GM18507 (cell line): ENCODE data around the gene ZNF606.
"Not testable (repeated sequence)": the region's sequence is repeated elsewhere in the genome, so short reads cannot be mapped to it uniquely, and the experiment has no call there.

Source experiments
- DNase-seq: peaks from one replicate; pipeline ENCODE4 v3.0.0; 2011; ENCODE audit warnings: low read depth; ENCODE audit not compliant: insufficient read length; ENCODE audit errors: extremely low spot score
- FAIRE-seq: peaks from 2 replicates; lab custom pipeline; 2011; peaks lifted over from hg19 to GRCh38; lab: Jason Lieb, UNC

Gene ZNF606

GRCh38 chr19:58020129-58020528 is 17.5 kb upstream of the ZNF606 start:
- DNase-seq, result no peak
- FAIRE-seq, result no peak

- FAIRE-seq (no peak), DNase-seq (no peak)
These were observed 11.5 kb upstream of the ZNF606 start for GRCh38 chr19:58014141-58014540.

- FAIRE-seq (no peak), DNase-seq (no peak)
These were observed 7.9 kb upstream of the ZNF606 start for GRCh38 chr19:58010507-58010906.

GRCh38 chr19:58009666-58010301 is 7.2 kb upstream of the ZNF606 start:
- DNase-seq, result no peak
- no peak for FAIRE-seq

GRCh38 chr19:58009301-58009665 is 6.7 kb upstream of the ZNF606 start:
- DNase-seq (no peak), FAIRE-seq (no peak)

- FAIRE-seq, DNase-seq: not testable (repeated sequence)
These were observed 6.3 kb upstream of the ZNF606 start for GRCh38 chr19:58008877-58009276.

GRCh38 chr19:58007285-58007684 is 4.7 kb upstream of the ZNF606 start:
- FAIRE-seq, result no peak
- DNase-seq, result no peak

- DNase-seq (no peak), FAIRE-seq (no peak)
These were observed 681 bp upstream of the ZNF606 start for GRCh38 chr19:58003174-58003828.

GRCh38 chr19:58001895-58002369 is 688 bp downstream of the ZNF606 start:
- FAIRE-seq, result no peak
- DNase-seq, result no peak

GRCh38 chr19:58000677-58001076 is 1.9 kb downstream of the ZNF606 start:
- DNase-seq (no peak), FAIRE-seq (no peak)

- DNase-seq (no peak), FAIRE-seq (no peak)
These were observed 9.8 kb downstream of the ZNF606 start for GRCh38 chr19:57992841-57993240.

GRCh38 chr19:57978586-57979289 is 23.9 kb downstream of the ZNF606 start:
- no peak for FAIRE-seq
- DNase-seq, result no peak

- DNase-seq, result no peak
- no peak for FAIRE-seq
These were observed 28.2 kb downstream of the ZNF606 start, which contains the start of gene C19orf18 for GRCh38 chr19:57974434-57974833. Gene C19orf18, minus strand, starts transcription at chr19:57974534. Its CDS starts 102 bp downstream, at chr19:57974432.

- DNase-seq, result no peak
- FAIRE-seq, result no peak
These were observed 37.9 kb downstream of the ZNF606 start for GRCh38 chr19:57964761-57965160.

GRCh38 chr19:57961785-57962184 is 40.8 kb downstream of the ZNF606 start:
- FAIRE-seq (no peak), DNase-seq (no peak)

- no peak for FAIRE-seq
These were observed 47.6 kb downstream of the ZNF606 start for GRCh38 chr19:57954996-57955395.

GRCh38 chr19:57949702-57950101 is 52.9 kb downstream of the ZNF606 start:
- FAIRE-seq (no peak), DNase-seq (no peak)

More at GRCh38 chr19:57954996-57955395, 47.6 kb downstream of the ZNF606 start:
- DNase-seq, result no peak

- DNase-seq (no peak), FAIRE-seq (no peak)
These were observed 53.3 kb downstream of the ZNF606 start for GRCh38 chr19:57949296-57949695.

- DNase-seq, result peak; percentile 57
- peak; percentile 89 for FAIRE-seq
These were observed 55.0 kb downstream of the ZNF606 start, which contains the start of gene ZNF256 for GRCh38 chr19:57947419-57948134. Gene ZNF256, minus strand, starts transcription at chr19:57947706. Its CDS starts 232 bp downstream, at chr19:57947474.

GRCh38 chr19:57947088-57947418 is 55.6 kb downstream of the ZNF606 start:
- DNase-seq, result no peak
- no peak for FAIRE-seq
